HG03095 (cell line): ENCODE results near the gene PSMD7.

ENCODE experiments used
- ATAC-seq: cut with Tn5 transposase; IDR thresholded peaks from one replicate; pipeline ENCODE4 v1.9.1; 2021; ENCODE audit warnings: moderate library complexity; ENCODE audit not compliant: unreplicated experiment

The PSMD7 gene

DNA sequence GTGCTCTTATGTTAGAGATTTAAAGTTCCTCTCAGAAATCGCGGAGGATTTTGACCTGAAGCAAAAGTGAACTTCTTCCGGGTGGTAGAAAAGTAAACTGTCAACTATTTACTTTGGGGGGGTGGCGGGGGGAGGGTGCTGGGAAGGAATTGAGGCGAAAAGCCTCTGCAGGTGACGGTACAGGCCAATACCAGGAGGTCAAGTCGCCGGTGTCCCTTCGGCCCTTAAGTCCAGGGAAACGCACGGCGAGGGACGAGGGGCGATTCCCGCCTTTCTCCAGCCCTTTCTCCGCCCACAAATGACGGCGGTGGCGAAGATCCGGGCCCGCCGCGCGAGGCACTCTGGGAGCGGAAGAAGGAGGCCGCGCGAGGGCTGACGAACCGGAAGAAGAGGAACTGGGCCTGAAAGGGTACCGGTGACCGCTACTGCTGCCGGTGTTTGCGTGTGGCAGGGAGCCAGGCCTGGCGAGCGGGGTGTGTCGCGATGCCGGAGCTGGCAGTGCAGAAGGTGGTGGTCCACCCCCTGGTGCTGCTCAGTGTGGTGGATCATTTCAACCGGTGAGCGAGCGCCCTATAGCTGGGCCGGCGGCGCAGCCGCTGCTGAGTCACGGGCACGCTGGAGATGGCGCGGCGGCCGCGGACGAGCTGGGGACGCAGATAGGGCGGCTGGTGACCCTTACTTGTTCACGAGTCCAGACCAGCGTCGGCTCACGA lies at the start of gene PSMD7:
PSMD7 (plus strand) TSS at position 383 of the 713 bp plus-strand sequence; CDS start at position 484, 101 bp downstream.
- peak; percentile 95 for ATAC-seq

DNA sequence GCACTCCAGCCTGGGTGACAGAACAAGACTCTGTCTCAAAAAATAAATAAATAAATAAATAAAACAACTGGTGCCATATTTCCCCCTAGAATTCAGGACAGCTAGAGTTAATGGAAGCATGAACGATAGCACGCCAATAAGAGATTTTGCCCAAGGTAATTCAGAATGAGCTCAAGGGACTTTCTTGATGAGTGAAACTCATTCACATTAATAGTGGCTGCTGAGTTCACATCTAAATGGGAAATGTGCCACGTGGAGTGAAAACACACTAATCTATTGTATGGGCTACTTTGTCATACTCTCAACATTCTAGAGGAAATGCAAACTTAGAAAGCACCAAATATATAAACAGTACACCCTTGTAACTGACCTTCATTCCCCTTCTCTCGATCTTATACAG lies 47.4 kb upstream of the PSMD7 start:
- no peak for ATAC-seq

DNA sequence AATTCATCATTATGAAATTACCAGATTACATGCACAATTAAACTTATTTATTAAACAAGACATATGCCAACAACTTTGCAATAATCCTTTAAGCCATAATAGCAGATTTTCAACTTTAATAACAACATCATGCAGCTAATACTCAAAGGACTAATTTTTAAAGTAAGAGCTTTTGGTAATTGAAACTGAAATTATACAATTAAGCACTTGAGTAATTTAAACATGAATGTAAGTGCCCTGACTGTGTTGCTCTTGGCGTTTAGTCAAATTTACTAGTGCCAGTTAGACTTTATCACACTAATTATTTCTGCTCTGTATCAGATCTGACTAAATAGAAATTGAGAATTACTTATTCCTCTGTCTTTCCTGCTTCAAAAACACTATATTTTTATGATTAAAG lies 46.8 kb upstream of the PSMD7 start:
- no peak for ATAC-seq

GRCh38 chr16:74252329-74252728 lies 44.3 kb upstream of the PSMD7 start:
- ATAC-seq = no peak

- ATAC-seq = no peak
These were observed 43.3 kb upstream of the PSMD7 start for GRCh38 chr16:74253161-74253938.

DNA sequence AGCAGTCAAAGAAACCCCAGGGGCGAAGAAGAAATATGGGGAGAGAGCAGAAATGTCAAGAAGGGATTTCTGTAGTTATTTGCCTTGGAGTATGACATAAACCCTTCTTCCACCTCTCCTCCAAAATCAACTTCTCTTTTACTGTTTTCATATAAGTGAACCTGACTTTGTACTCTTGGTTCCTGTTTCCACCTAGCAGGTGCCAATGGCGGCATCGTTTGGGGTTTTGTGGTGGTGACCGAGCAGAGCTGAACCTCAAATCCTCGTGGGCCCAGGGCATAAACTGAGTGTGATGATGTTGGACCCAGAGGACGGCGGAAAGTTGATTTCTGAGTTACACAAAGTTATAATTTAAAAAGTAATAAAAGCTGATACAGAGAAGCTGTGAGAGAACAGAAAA lies 39.6 kb upstream of the PSMD7 start:
- ATAC-seq = peak; percentile 66

DNA sequence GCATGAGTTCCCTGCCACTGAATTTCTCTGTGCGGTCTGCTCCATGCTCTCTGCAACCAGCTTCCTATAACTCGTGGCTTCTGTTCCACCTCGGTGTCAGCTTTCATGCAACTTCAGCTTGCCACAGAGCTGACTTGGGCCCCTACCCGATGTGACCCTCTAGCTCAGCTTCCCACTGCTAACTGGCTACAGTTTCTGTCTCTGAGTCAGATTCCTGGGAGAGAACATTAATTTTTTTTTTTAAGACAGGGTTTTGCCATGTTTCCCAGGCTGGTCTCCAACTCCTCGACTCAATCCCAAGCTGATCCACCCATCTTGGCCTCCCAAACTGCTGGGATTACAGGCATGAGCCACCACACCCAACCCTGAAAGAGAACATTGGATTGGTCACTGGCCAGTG lies 35.5 kb upstream of the PSMD7 start:
- no peak for ATAC-seq

GRCh38 chr16:74264811-74265210 lies 31.8 kb upstream of the PSMD7 start:
- ATAC-seq = no peak

- no peak for ATAC-seq
These were observed 28.2 kb upstream of the PSMD7 start for GRCh38 chr16:74268372-74268782.

DNA sequence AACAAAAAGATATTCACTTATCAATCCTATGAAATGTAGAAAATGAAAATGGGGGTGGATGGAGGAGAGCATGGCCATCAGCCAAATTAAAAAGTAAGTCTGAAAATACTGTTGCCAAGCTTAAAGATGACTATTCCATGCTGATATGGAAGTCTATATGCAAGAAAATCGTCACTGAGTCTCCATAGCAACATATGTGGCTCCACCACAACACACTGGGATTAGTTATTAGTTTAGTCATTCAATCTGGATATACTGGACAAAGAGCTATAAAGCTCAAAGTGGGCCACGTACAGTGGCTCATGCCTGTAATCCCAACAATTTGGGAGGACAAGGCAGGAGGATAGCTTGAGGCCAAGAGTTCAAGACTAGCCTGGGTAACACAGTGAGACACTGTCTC lies 24.7 kb upstream of the PSMD7 start:
- no peak for ATAC-seq

- ATAC-seq = no peak
These were observed 21.5 kb upstream of the PSMD7 start for GRCh38 chr16:74275031-74275636.

DNA sequence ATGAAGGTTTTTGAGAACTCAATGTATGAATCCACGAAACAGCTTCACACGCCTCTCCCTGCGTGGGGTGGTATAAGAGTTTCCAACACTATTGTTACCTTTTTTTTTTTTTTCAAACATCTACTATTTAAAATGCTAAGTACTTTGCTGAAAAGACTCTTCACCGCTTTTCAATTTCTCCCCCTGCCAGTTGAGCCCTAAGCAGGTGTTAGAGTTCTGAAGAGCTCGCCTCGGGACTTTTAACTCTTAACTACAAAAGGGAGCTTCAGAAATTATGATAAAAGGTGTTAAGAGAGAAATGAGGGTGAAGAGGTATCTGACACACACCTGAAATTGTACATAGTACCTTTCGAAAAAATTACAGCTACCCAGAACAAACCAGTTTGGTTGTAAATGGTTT lies 20.9 kb upstream of the PSMD7 start:
- no peak for ATAC-seq

DNA sequence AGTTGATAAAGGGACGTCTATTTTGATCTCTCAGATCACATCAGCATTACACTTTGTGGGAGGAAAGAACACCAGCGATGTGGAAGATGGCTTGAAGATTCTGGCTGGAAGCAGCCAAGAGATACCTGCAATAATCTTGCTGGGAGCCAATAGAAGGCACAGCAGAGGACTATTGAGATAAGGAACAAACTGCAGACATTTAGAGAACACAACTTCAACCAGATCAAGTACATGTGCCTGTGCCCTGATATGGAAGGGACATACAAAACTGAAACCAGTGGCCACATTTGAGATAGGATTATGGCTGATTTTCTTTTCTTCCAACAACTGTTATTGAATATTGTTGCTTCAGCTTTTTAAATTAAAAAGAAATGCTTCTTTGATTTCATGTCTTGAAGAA lies 18.6 kb upstream of the PSMD7 start:
- ATAC-seq = no peak

- ATAC-seq = no peak
These were observed 17.3 kb upstream of the PSMD7 start for GRCh38 chr16:74279266-74279665.

GRCh38 chr16:74279805-74280204 lies 16.8 kb upstream of the PSMD7 start:
- no peak for ATAC-seq

- no peak for ATAC-seq
These were observed 16.2 kb upstream of the PSMD7 start for GRCh38 chr16:74280448-74280847.

- ATAC-seq = no peak
These were observed 15.3 kb upstream of the PSMD7 start for GRCh38 chr16:74281300-74281699.

- no peak for ATAC-seq
These were observed 12.9 kb upstream of the PSMD7 start for GRCh38 chr16:74283716-74284115.

GRCh38 chr16:74288065-74288464 lies 8.5 kb upstream of the PSMD7 start:
- no peak for ATAC-seq

- ATAC-seq = no peak
These were observed 6.3 kb upstream of the PSMD7 start for GRCh38 chr16:74290356-74290755.

- no peak for ATAC-seq
These were observed 5.4 kb upstream of the PSMD7 start for GRCh38 chr16:74291176-74291575.

DNA sequence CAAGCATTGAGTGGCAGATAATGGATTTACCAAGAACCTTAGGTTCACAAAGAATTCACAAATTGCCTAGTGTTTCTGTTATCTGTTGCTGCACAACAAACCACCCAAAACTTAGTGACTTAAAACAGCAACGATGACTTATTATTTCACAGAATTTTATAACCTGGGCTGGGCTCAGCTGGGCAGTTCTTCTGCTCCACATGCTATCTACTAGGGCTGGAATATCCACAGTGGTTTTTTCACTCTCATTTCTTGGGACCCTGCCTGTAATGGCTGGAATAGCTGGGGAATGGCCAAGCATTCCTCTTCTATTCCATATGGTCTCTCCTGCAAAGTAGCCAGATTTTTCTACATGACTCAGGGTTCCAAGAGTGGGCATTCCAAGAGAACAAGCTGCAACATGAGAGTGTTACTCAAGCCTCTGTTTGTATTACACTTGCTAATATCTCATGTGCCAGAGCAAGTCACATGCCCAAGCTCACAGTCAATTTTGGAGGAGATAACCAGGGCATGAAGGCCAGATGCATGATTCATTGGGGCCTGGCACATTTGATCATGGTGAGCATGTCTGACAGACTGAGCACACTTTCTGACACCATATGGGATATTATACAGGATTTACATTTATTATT lies 4.9 kb upstream of the PSMD7 start:
- no peak for ATAC-seq
